ENCODE data around the gene ABCA7.

The ABCA7 gene

GRCh38 chr19:1041272-1041834 lies 1.4 kb downstream of the ABCA7 start:
- DNase-seq, result no peak

- DNase-seq, result no peak
These were observed 2.2 kb downstream of the ABCA7 start for GRCh38 chr19:1041835-1042685.

GRCh38 chr19:1042689-1043511 lies 3.0 kb downstream of the ABCA7 start:
- no peak for DNase-seq

GRCh38 chr19:1045247-1045603 lies 5.3 kb downstream of the ABCA7 start:
- DNase-seq, result peak; percentile 79 to 84

GRCh38 chr19:1046117-1046626 lies 6.3 kb downstream of the ABCA7 start:
- DNase-seq, result no peak

GRCh38 chr19:1046836-1047695 lies 7.2 kb downstream of the ABCA7 start:
- DNase-seq, result no peak

- no peak for DNase-seq
These were observed 7.8 kb downstream of the ABCA7 start for GRCh38 chr19:1047696-1048147.

GRCh38 chr19:1049106-1049505 lies 9.2 kb downstream of the ABCA7 start:
- no peak for DNase-seq

GRCh38 chr19:1049800-1050199 lies 9.9 kb downstream of the ABCA7 start:
- DNase-seq, result no peak

- no peak for DNase-seq
These were observed 11.3 kb downstream of the ABCA7 start for GRCh38 chr19:1050989-1051788.

GRCh38 chr19:1051791-1052190 lies 11.9 kb downstream of the ABCA7 start:
- DNase-seq, result no peak

GRCh38 chr19:1052349-1052975 lies 12.6 kb downstream of the ABCA7 start:
- DNase-seq, result no peak

- DNase-seq, result no peak
These were observed 13.5 kb downstream of the ABCA7 start for GRCh38 chr19:1053176-1054101.

- DNase-seq, result no peak
These were observed 14.5 kb downstream of the ABCA7 start for GRCh38 chr19:1054102-1055027.

- no peak for DNase-seq
These were observed 15.1 kb downstream of the ABCA7 start for GRCh38 chr19:1055028-1055425.

- DNase-seq, result no peak
These were observed 16.1 kb downstream of the ABCA7 start for GRCh38 chr19:1055886-1056620.

- peak; percentile 69 to 74 for DNase-seq
These were observed 17.4 kb downstream of the ABCA7 start for GRCh38 chr19:1057176-1057855.
